Stimulated activated CD4-positive, alpha-beta T cell treated with anti-CD3 and anti-CD28 coated beads, Interleukin-1b, Interleukin-23, amount 100 ng/mL, for 4 hours (primary cell): Measurements from ENCODE around the gene TMEM179.

Experiments
- DNase-seq, 2 donors: peaks; one replicate each; pipeline ENCODE4 v3.0.0-alpha.2; 2020; ENCODE audit warnings: low read depth in 2 of 2

TMEM179 gene

GRCh38 chr14:104598910-104599273 lies 5.7 kb downstream of the TMEM179 start:
- no peak for DNase-seq

- DNase-seq: no peak
These were observed 6.3 kb downstream of the TMEM179 start for GRCh38 chr14:104598039-104598909.

GRCh38 chr14:104597576-104597975 lies 7.0 kb downstream of the TMEM179 start:
- no peak for DNase-seq

- no peak for DNase-seq
These were observed 7.6 kb downstream of the TMEM179 start for GRCh38 chr14:104596927-104597351.

GRCh38 chr14:104596451-104596918 lies 8.1 kb downstream of the TMEM179 start:
- no peak for DNase-seq

- no peak for DNase-seq
These were observed 8.6 kb downstream of the TMEM179 start for GRCh38 chr14:104595911-104596450.

GRCh38 chr14:104595116-104595675 lies 9.4 kb downstream of the TMEM179 start:
- no peak for DNase-seq

GRCh38 chr14:104594310-104595046 lies 10.1 kb downstream of the TMEM179 start:
- DNase-seq: no peak

GRCh38 chr14:104593710-104594136 lies 10.8 kb downstream of the TMEM179 start:
- no peak for DNase-seq

GRCh38 chr14:104593241-104593701 lies 11.3 kb downstream of the TMEM179 start:
- no peak for DNase-seq

GRCh38 chr14:104592785-104593184 lies 11.8 kb downstream of the TMEM179 start:
- DNase-seq: no peak

- DNase-seq: no peak
These were observed 12.3 kb downstream of the TMEM179 start for GRCh38 chr14:104592292-104592672.

GRCh38 chr14:104591506-104592291 lies 12.9 kb downstream of the TMEM179 start:
- no peak for DNase-seq

GRCh38 chr14:104591031-104591430 lies 13.5 kb downstream of the TMEM179 start:
- DNase-seq: no peak

GRCh38 chr14:104590240-104590965 lies 14.2 kb downstream of the TMEM179 start:
- no peak for DNase-seq

- DNase-seq: no peak
These were observed 15.0 kb downstream of the TMEM179 start for GRCh38 chr14:104589338-104590195.

GRCh38 chr14:104588066-104588857 lies 16.3 kb downstream of the TMEM179 start:
- no peak for DNase-seq

- DNase-seq: no peak
These were observed 16.9 kb downstream of the TMEM179 start for GRCh38 chr14:104587641-104588040.
